Hematopoietic multipotent progenitor cell treated with erythropoietin and hydrocortisone succinate and interleukin-3 and kit ligand, for 6 days (in vitro differentiated cells): Measurements from ENCODE around the gene PCDHGB7.
"Not testable (repeated sequence)": the region's sequence is repeated elsewhere in the genome, so short reads cannot be mapped to it uniquely, and the experiment has no call there.

ENCODE experiments used
- DNase-seq: peaks from one replicate; pipeline ENCODE4 v3.0.0-alpha.2; 2015

Gene PCDHGB7

GRCh38 chr5:141417494-141418172 is at the start of gene PCDHGB7:
TSS of gene PCDHGB7 (plus strand) at chr5:141417677. CDS start at chr5:141417860, 183 bp downstream.
- DNase-seq: peak; percentile 81

DNA sequence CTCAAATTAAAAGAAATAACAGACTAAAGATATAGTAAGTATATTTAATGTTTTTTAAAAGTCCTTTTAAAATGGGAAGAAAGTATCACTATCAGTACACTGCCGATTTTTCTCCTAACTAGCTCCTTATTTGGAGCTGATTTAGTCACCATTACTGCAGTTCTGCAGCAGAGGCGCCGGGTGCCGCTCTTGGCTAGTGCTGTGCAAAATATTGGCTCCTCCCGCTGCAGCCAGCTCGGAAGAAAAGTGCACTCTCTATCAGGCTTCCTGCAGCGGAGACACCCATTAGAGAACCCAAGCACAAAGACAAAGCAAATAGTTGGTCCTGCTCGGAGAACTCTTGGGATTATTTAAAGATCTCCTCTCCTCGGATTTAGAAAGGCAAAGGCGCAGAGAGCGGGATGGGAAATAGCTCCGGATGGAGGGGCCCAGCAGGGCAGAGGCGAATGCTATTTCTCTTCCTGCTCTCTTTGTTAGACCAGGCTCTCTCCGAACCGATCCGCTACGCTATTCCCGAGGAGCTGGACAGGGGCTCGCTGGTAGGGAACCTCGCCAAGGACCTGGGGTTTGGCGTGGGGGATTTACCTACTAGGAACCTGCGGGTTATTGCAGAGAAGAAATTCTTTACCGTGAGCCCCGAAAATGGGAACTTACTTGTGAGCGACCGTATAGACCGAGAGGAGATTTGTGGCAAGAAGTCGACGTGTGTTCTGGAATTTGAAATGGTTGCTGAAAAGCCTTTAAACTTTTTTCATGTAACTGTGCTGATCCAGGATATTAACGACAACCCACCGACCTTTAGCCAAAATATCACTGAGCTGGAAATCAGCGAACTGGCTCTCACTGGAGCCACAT is 47.3 kb upstream of the PCDHGB7 start, which contains the start of gene PCDHGB3:
Gene PCDHGB3, plus strand, starts transcription at position 249 of the 855 bp plus-strand sequence. Its CDS starts 153 bp downstream, at position 402.
- DNase-seq: peak; percentile 35

DNA sequence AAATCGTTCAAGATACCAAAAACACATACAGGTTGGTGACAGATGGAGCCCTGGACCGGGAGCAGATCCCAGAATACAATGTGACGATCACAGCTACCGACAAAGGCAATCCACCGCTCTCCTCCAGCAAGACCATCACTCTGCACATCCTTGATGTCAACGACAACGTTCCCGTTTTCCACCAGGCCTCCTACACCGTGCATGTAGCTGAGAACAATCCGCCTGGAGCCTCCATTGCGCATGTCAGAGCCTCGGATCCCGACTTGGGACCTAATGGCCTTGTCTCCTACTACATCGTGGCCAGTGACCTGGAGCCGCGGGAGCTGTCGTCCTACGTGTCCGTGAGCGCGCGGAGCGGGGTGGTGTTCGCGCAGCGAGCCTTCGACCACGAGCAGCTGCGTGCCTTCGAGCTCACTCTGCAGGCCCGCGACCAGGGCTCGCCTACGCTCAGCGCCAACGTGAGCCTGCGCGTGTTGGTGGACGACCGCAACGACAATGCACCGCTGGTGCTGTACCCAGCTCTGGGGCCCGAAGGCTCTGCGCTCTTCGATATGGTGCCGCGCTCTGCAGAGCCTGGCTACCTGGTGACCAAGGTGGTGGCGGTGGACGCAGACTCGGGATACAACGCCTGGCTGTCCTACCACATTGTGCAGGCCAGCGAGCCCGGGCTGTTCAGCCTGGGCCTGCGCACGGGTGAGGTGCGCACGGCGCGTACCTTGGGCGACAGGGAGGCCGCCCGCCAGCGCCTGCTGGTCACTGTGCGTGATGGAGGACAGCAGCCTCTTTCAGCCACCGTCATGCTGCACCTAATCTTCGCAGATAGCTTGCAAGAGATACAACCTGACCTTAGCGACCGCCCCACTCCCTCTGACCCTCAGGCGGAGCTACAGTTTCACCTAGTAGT is 45.7 kb upstream of the PCDHGB7 start:
- DNase-seq: no peak

DNA sequence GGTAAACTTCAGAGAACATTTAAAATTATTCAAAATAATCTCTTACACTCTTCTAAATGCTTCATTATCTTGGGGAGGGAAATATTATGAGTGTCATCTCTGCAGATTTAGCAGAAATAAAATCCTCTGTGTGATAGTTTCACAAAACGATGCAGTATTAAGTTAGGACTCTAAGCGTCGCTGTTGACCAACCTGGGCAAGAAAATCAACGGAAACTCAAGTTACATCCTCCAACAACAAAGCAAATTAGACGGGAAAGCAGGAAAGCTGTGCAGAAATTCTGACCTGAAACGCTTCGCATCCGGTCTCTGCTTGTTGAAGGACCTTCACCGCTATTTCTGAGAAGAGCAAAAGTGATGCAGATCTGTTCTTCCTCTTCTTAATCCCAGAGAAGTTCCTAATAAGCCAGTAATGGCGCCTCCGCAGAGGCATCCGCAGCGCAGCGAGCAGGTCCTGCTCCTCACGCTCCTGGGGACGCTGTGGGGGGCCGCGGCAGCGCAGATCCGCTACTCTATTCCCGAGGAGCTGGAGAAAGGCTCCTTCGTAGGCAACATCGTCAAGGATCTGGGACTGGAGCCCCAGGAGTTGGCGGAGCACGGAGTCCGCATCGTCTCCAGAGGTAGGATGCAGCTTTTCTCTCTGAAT is 43.7 kb upstream of the PCDHGB7 start, which contains the start of gene PCDHGA6:
Gene PCDHGA6, plus strand, starts transcription at position 219 of the 645 bp plus-strand sequence. Its CDS starts 193 bp downstream, at position 412.
- no peak for DNase-seq

- DNase-seq: no peak
Measured at GRCh38 chr5:141374627-141375026, 42.9 kb upstream of the PCDHGB7 start.

DNA sequence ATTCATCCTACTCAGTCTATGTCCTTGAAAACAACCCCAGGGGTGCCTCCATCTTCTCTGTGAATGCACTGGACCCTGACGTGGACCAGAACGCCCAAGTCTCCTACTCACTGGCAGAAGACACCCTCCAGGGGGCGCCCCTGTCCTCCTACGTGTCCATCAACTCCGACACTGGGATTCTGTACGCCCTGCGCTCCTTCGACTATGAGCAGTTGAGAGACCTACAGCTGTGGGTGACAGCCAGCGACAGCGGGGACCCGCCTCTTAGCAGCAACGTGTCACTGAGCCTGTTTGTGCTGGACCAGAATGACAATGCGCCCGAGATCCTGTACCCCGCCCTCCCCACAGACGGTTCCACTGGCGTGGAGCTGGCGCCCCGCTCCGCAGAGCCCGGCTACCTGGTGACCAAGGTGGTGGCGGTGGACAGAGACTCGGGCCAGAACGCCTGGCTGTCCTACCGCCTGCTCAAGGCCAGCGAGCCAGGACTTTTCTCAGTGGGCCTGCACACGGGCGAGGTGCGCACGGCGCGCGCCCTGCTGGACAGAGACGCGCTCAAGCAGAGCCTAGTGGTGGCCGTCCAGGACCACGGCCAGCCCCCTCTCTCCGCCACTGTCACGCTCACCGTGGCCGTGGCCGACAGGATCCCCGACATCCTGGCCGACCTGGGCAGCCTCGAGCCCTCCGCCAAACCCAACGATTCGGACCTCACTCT is 41.9 kb upstream of the PCDHGB7 start:
- DNase-seq: not testable (repeated sequence)

DNA sequence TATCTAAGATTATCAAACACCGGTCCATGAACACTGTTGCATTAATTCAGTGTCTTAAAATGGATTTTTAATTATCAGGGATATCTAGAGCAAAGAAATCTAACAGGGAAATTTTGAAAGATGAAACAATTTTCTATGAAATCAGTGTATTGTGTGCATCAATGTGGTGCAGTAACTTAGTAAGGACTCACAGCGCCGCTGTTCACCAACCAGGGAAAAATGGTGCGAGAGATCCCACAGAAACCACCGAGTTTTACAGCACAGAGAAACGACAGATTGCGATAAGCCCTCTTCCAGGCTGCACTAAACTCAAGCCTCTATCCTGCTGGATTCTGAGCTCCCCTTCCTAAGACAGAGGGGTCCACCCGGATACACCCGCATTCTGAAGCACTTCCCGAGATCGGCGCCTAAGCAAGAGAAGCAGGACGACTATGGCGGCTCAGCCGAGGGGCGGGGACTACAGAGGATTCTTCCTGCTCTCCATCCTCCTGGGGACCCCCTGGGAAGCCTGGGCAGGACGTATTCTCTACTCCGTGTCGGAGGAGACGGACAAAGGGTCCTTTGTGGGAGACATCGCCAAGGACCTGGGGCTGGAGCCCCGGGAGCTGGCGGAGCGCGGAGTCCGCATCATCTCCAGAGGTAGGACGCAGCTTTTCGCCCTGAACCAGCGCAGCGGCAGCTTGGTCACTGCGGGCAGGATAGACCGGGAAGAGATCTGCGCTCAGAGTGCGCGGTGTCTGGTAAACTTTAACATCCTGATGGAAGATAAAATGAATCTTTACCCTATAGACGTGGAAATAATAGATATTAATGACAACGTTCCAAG is 34.8 kb upstream of the PCDHGB7 start, which contains the start of gene PCDHGA7:
Gene PCDHGA7, plus strand, starts transcription at position 274 of the 826 bp plus-strand sequence. Its CDS starts 158 bp downstream, at position 432.
- peak; percentile 12 for DNase-seq

GRCh38 chr5:141383345-141383744 is 34.1 kb upstream of the PCDHGB7 start:
- DNase-seq: no peak

GRCh38 chr5:141384471-141385267 is 32.8 kb upstream of the PCDHGB7 start:
- DNase-seq: no peak

DNA sequence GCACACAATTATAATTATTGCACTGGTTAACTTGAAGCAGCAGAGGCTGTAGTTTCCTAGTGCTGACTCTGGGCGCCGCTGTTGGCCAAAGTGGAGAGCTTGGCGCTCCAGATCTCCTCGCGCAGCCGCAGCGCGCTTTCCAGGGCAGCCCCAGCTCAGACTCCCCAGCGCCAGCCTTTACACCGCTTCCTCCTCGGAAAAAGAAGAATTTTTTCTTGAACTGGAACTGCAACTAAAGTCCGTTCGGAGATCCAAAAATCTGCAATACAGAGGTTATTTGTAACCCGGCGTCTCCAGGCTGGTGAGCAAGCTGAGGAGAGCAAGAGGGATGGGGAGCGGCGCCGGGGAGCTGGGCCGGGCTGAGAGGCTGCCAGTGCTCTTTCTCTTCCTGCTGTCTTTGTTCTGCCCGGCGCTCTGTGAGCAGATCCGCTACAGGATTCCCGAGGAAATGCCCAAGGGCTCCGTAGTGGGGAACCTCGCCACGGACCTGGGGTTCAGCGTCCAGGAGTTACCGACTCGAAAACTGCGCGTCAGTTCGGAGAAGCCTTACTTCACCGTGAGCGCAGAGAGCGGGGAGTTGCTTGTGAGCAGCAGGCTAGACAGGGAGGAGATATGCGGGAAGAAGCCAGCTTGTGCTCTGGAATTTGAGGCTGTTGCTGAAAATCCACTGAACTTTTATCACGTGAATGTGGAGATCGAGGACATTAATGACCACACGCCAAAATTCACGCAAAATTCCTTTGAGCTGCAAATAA is 29.7 kb upstream of the PCDHGB7 start, which contains the start of gene PCDHGB4:
Gene PCDHGB4, plus strand, starts transcription at position 142 of the 755 bp plus-strand sequence. Its CDS starts 187 bp downstream, at position 329.
- peak; percentile 39 for DNase-seq

GRCh38 chr5:141388661-141389060 is 28.8 kb upstream of the PCDHGB7 start:
- no peak for DNase-seq

GRCh38 chr5:141389153-141390042 is 28.1 kb upstream of the PCDHGB7 start:
- DNase-seq: no peak

DNA sequence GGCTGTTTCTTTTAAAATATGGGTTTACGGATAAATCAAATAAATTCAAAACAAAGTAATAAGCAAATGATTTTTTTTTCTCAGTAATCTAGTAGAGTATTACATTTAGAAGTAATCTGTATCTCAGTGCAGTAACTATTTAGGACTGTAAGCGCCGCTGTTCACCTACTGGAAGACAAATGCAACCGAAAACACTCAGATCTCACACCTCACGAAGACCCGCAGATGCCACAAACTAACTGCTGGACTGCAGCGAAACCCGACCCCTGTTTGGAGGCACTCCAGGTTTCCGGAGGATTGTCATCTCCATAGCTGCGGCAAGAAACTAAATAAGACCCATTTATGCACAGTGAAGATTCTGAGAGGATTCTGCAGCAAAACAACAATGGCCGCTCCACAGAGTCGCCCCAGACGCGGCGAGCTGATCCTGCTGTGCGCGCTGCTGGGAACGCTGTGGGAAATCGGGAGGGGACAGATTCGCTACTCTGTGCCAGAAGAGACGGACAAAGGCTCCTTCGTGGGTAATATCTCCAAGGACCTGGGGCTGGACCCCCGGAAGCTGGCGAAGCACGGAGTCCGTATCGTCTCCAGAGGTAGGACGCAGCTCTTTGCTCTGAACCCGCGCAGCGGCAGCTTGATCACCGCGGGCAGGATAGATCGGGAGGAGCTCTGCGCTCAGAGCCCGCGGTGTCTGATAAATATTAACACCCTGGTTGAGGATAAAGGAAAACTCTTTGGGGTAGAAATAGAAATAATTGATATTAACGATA is 24.9 kb upstream of the PCDHGB7 start, which contains the start of gene PCDHGA8:
Gene PCDHGA8, plus strand, starts transcription at position 205 of the 770 bp plus-strand sequence. Its CDS starts 181 bp downstream, at position 386.
- no peak for DNase-seq

- DNase-seq: no peak
Measured at GRCh38 chr5:141393267-141393666, 24.2 kb upstream of the PCDHGB7 start.

- not testable (repeated sequence) for DNase-seq
Measured at GRCh38 chr5:141394401-141395187, 22.9 kb upstream of the PCDHGB7 start.
